Testis (tissue), 3 donors: ENCODE measurements around the gene WNK2. TPM values are rescaled to one million over a fixed set of nuclear protein-coding genes. Genes with fewer than 3 reads are reported as not detected.
"Not testable (repeated sequence)": the region's sequence is repeated elsewhere in the genome, so short reads cannot be mapped to it uniquely, and the experiment has no call there.

Experiments used
- DNase-seq: peaks from one replicate; pipeline ENCODE4 v3.0.0-alpha.2; 2019
- H3K27ac ChIP-seq, 2 donors: fragments of 200-600 bp; sonication (generic); one replicate each; pipeline ENCODE4 v1.5.1; 2019
- H3K27me3 ChIP-seq: fragments of 200-600 bp; sonication (generic); one replicate; pipeline ENCODE4 v1.5.1; 2019
- H3K36me3 ChIP-seq: fragments of 200-600 bp; sonication (generic); one replicate; pipeline ENCODE4 v1.5.1; 2017; ENCODE audit warnings: low read depth; ENCODE audit errors: missing control alignments
- H3K4me1 ChIP-seq: fragments of 200-600 bp; sonication (generic); one replicate; pipeline ENCODE4 v1.5.1; 2019
- H3K4me3 ChIP-seq, 2 donors: fragments of 200-600 bp; sonication (generic); one replicate each; pipeline ENCODE4 v1.5.1; 2017 to 2019
- H3K9me3 ChIP-seq: fragments of 200-600 bp; sonication (generic); one replicate; pipeline ENCODE4 v1.5.1; 2017
- CTCF ChIP-seq, 3 experiments: fragments of 450-650 bp in 2 of 3; fragments of 200-600 bp in 1 of 3; sonication (generic) in 1 of 3; IDR thresholded peaks; one replicate each; pipeline ENCODE4 v1.5.1; 2016 to 2019; ENCODE audit warnings: antibody characterized with exemption in 3 of 3, mild to moderate bottlenecking in 2 of 3, moderate library complexity in 1 of 3
- POLR2A ChIP-seq: fragments of 450-650 bp; IDR thresholded peaks from one replicate; pipeline ENCODE4 v1.6.1; 2017; ENCODE audit warnings: antibody characterized with exemption, mild to moderate bottlenecking, moderate library complexity
- WGBS, 2 donors: methylation state at CpG; one replicate each; pipeline ENCODE4 v1.1.5; 2018; 5-methylcytosine and 5-hydroxymethylcytosine counted together
- intact Hi-C: fragments of 100-400 bp; cut with DNase I; formaldehyde crosslinking; loops from one replicate; pipeline ENCODE4 v1.15.1; 2023; ENCODE audit warnings: low total_unique reads
- polyA plus RNA-seq: library from polyadenylated mRNA; stranded (reverse); fragments of 350-450 nt; fragmentation: Illumina TruSeq; extraction: RNeasy Lipid Tissue Mini Kit (QIAGEN cat#74804); gene quantifications from one replicate; pipeline ENCODE4 v1.2.3, GENCODE V29; 2014; ENCODE audit warnings: low read depth, low replicate concordance; ENCODE audit not compliant: insufficient read depth
- total RNA-seq, 2 donors: library from RNA; depleted of rRNA; stranded (reverse); fragments of >200 nt; gene quantifications; one replicate each; pipeline ENCODE4 v1.2.3, GENCODE V29; 2016

WNK2 gene
- total and polyA plus RNA-seq, 3 donors from 2014 or later: 29.0 to 91.1 (median 50.5) TPM

GRCh38 chr9:93354451-93354850 is 170.5 kb downstream of the WNK2 start:
- H3K27ac ChIP-seq: no peak overlapping the region
- no peaks in the 10 kb centered on the region for H3K27me3 ChIP-seq
- intact Hi-C loops: no loop called here
- H3K9me3 ChIP-seq: no peaks in the 10 kb centered on the region
- H3K36me3 ChIP-seq: no peaks in the 10 kb centered on the region
- no peak for DNase-seq
- TF ChIP-seq POLR2A (no peak), CTCF (IDR thresholded peaks at IDR 0.05) (no peak)
- no peaks in the 10 kb centered on the region for H3K4me1 ChIP-seq
- H3K4me3 ChIP-seq: no peak overlapping the region
- 87% methylated on average over 4 of the region's 4 CpGs for WGBS, 2 donors

- Histone ChIP-seq H3K4me1 (no peaks in the 10 kb centered on the region), H3K27ac (no peak overlapping the region), H3K27me3 (no peaks in the 10 kb centered on the region), H3K36me3 (no peaks in the 10 kb centered on the region), H3K9me3 (no peaks in the 10 kb centered on the region), H3K4me3 (no peak overlapping the region)
- no peak for DNase-seq
- WGBS, 2 donors: 92 to 98% methylated on average over 2 of the region's 2 CpGs
- intact Hi-C loops: no loop called here
- TF ChIP-seq CTCF (IDR thresholded peaks at IDR 0.05) (no peak), POLR2A (no peak)
These were observed 171.9 kb downstream of the WNK2 start for GRCh38 chr9:93355827-93356226.

GRCh38 chr9:93357649-93358048 is 173.7 kb downstream of the WNK2 start:
- no peak overlapping the region for H3K4me3 ChIP-seq
- no peaks in the 10 kb centered on the region for H3K36me3 ChIP-seq
- TF ChIP-seq CTCF (IDR thresholded peaks at IDR 0.05) (no peak), POLR2A (no peak)
- DNase-seq: no peak
- H3K9me3 ChIP-seq: no peaks in the 10 kb centered on the region
- no peaks in the 10 kb centered on the region for H3K27me3 ChIP-seq
- no peak overlapping the region for H3K27ac ChIP-seq
- no peaks in the 10 kb centered on the region for H3K4me1 ChIP-seq
- WGBS, 2 donors: 69 to 79% methylated on average over 5 of the region's 5 CpGs
- intact Hi-C loops: no loop called here

GRCh38 chr9:93359907-93360306 is 176.0 kb downstream of the WNK2 start:
- H3K4me3 ChIP-seq, intact Hi-C loops, H3K36me3 ChIP-seq, H3K27ac ChIP-seq, H3K4me1 ChIP-seq, H3K9me3 ChIP-seq, DNase-seq, H3K27me3 ChIP-seq: not testable (repeated sequence)
- 82 to 93% methylated on average over 8 of the region's 8 CpGs for WGBS, 2 donors

- H3K27ac ChIP-seq: no peak overlapping the region
- 54 to 60% methylated on average over 3 of the region's 3 CpGs for WGBS, 2 donors
- no peaks in the 10 kb centered on the region for H3K4me1 ChIP-seq
- no peaks in the 10 kb centered on the region for H3K36me3 ChIP-seq
- H3K4me3 ChIP-seq: no peak overlapping the region
- H3K9me3 ChIP-seq: no peaks in the 10 kb centered on the region
- no peaks in the 10 kb centered on the region for H3K27me3 ChIP-seq
- no peak for DNase-seq
- intact Hi-C loops: no loop called here
- TF ChIP-seq POLR2A (no peak), CTCF (IDR thresholded peaks at IDR 0.05) (no peak)
These were observed 178.1 kb downstream of the WNK2 start for GRCh38 chr9:93361995-93362394.
